ENCODE measurements around the gene FRMD4A. TPM values are rescaled to one million over a fixed set of nuclear protein-coding genes. Genes with fewer than 3 reads are reported as not detected.

Gene FRMD4A
- total RNA-seq, 4 donors from 2014 or later = 4.0 to 12.7 (median 5.6) TPM

DNA sequence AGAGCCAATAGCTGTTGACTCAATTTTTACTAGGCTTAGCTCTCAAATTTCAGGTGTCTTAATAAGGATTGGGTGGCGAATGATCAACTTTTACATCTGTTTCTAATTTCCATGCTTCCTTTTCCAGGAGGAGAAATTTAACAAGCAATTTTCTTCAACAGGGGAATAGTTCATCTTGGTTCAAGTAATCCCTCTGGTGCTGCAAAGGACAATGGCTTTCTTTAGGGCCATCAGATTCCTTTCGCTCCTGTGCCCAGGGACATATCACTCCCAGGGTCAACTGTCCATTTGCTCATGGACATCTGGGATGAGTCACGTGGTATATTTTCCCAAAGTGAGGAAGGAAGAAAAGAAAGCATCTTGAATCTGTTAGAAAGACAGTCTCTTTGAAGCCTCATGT is 313.3 kb downstream of the FRMD4A start:
- Histone ChIP-seq H3K9me3 (no peaks in the 10 kb centered on the region), H3K36me3 (no peaks in the 10 kb centered on the region), H3K27me3 (no peaks in the 10 kb centered on the region), H3K4me3 (no peak overlapping the region), H3K27ac (no peak overlapping the region), H3K4me1 (no peaks in the 10 kb centered on the region)
- TF ChIP-seq EP300 (IDR thresholded peaks at IDR 0.05; ENCODE audit: low read depth) (no peak), POLR2AphosphoS5 (IDR thresholded peaks at IDR 0.05) (no peak), POLR2A (IDR thresholded peaks at IDR 0.05) (no peak)
- TF ChIP-seq, protein P1, sequence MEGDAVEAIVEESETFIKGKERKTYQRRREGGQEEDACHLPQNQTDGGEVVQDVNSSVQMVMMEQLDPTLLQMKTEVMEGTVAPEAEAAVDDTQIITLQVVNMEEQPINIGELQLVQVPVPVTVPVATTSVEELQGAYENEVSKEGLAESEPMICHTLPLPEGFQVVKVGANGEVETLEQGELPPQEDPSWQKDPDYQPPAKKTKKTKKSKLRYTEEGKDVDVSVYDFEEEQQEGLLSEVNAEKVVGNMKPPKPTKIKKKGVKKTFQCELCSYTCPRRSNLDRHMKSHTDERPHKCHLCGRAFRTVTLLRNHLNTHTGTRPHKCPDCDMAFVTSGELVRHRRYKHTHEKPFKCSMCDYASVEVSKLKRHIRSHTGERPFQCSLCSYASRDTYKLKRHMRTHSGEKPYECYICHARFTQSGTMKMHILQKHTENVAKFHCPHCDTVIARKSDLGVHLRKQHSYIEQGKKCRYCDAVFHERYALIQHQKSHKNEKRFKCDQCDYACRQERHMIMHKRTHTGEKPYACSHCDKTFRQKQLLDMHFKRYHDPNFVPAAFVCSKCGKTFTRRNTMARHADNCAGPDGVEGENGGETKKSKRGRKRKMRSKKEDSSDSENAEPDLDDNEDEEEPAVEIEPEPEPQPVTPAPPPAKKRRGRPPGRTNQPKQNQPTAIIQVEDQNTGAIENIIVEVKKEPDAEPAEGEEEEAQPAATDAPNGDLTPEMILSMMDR (IDR thresholded peaks at IDR 0.05) = no peak
- in situ Hi-C loops (cut with MboI; ENCODE audit: low pct_ligation_motif_present in 1 of 4, low pct_unique_long_range_greater_than_20kb in 1 of 4, low sequenced_read_pairs in 3 of 4) = no loop called here
- WGBS, 2 donors (ENCODE audit: low coverage in 1 of 2) = 38 to 50% methylated on average over 1 to 3 of the region's 3 CpGs
- intact Hi-C loops (cut with DNase I; ENCODE audit: low total_unique reads) = no loop called here
- DNase-seq = no peak

GRCh38 chr10:14016931-14017333 is 313.8 kb downstream of the FRMD4A start:
- H3K27ac ChIP-seq = no peak overlapping the region
- H3K27me3 ChIP-seq = no peaks in the 10 kb centered on the region
- H3K9me3 ChIP-seq = no peaks in the 10 kb centered on the region
- no peak for TF ChIP-seq EP300 (IDR thresholded peaks at IDR 0.05; ENCODE audit: low read depth)
- TF ChIP-seq, protein P1 (IDR thresholded peaks at IDR 0.05) = no peak
- intact Hi-C loops (cut with DNase I; ENCODE audit: low total_unique reads) (no loop called here), in situ Hi-C loops (cut with MboI; ENCODE audit: low pct_ligation_motif_present in 1 of 4, low pct_unique_long_range_greater_than_20kb in 1 of 4, low sequenced_read_pairs in 3 of 4) (no loop called here)
- H3K36me3 ChIP-seq = no peaks in the 10 kb centered on the region
- H3K4me3 ChIP-seq = no peak overlapping the region
- WGBS, 2 donors (ENCODE audit: low coverage in 1 of 2) = 60 to 72% methylated on average over 3 to 6 of the region's 6 CpGs
- DNase-seq = no peak
- no peaks in the 10 kb centered on the region for H3K4me1 ChIP-seq

DNA sequence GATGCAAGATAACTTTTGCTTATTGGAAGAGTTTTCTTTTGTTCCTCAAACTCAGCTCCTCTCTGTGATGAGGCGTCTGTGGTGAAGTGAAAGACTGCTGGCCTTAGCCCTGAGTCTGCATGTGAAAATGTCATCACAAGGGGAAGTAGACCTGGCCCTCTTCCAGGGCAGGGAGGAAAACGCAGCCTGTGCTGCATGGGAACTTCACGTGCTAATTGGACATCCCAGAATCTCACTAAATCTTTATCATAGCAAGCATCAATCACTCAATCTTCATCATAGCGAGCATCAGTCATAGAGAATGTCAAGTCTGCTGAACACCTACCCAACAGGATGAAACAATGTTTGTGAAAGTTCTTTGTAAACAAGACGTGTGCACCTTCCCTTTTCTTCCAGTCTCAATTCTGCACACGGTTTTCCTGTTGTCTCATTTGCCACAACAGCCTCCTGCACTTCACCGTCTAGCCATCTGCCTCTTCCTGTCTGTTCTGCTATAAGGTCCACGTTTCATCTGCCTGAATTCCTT is 314.6 kb downstream of the FRMD4A start:
- WGBS, 2 donors (ENCODE audit: low coverage in 1 of 2) = 35% methylated on average over 8 of the region's 8 CpGs; no CpG with 5 or more reads in 1 of the 2 donors
- no peaks in the 10 kb centered on the region for H3K4me1 ChIP-seq
- intact Hi-C loops (cut with DNase I; ENCODE audit: low total_unique reads) (no loop called here), in situ Hi-C loops (cut with MboI; ENCODE audit: low pct_ligation_motif_present in 1 of 4, low pct_unique_long_range_greater_than_20kb in 1 of 4, low sequenced_read_pairs in 3 of 4) (no loop called here)
- no peaks in the 10 kb centered on the region for H3K36me3 ChIP-seq
- no peak overlapping the region for H3K27ac ChIP-seq
- no peaks in the 10 kb centered on the region for H3K9me3 ChIP-seq
- H3K4me3 ChIP-seq = no peak overlapping the region
- no peaks in the 10 kb centered on the region for H3K27me3 ChIP-seq
- TF ChIP-seq, protein P1 (IDR thresholded peaks at IDR 0.05) = no peak
- TF ChIP-seq POLR2A (IDR thresholded peaks at IDR 0.05) = no peak
- DNase-seq = peak; percentile 40

DNA sequence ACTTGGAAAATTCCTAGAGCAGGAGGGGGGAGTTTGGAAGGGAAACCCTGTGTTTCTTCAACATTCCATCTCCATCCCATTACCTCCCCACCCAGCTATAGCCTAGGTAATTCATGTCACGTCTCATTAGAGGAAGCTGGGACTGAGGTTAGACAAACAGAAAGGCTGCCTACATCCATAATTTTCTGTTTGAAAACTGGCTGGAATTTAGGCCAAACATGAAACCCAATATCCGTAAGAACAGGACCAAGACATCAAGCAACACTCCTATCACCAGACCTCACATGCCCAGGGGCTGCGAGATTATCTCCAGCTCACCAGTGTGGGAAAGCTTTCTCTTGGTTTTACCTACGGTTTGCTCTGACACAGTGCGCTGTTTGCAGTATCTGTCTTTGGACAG is 316.3 kb downstream of the FRMD4A start:
- in situ Hi-C loops (cut with MboI; ENCODE audit: low pct_ligation_motif_present in 1 of 4, low pct_unique_long_range_greater_than_20kb in 1 of 4, low sequenced_read_pairs in 3 of 4) = no loop called here
- H3K36me3 ChIP-seq = no peaks in the 10 kb centered on the region
- TF ChIP-seq EP300 (IDR thresholded peaks at IDR 0.05; ENCODE audit: low read depth) = no peak
- TF ChIP-seq, protein P1 (IDR thresholded peaks at IDR 0.05) = no peak
- TF ChIP-seq POLR2A (IDR thresholded peaks at IDR 0.05) = no peak
- TF ChIP-seq POLR2AphosphoS5 (IDR thresholded peaks at IDR 0.05) = no peak
- H3K4me1 ChIP-seq = peaks cover 0 to 10% (median 0%) of the 10 kb centered on the region in 4 donors
- H3K4me3 ChIP-seq = no peak overlapping the region
- WGBS, 2 donors (ENCODE audit: low coverage in 1 of 2) = 79 to 86% methylated on average over 5 of the region's 5 CpGs
- no peak for DNase-seq
- H3K27me3 ChIP-seq = no peaks in the 10 kb centered on the region
- no peaks in the 10 kb centered on the region for H3K9me3 ChIP-seq
- intact Hi-C loops (cut with DNase I; ENCODE audit: low total_unique reads) = no loop called here
- H3K27ac ChIP-seq = no peak overlapping the region
